Measurements from ENCODE around the gene GOLGA6C. TPM values are rescaled to one million over a fixed set of nuclear protein-coding genes. Genes with fewer than 3 reads are reported as not detected.

GOLGA6C gene
- total RNA-seq, 2 experiments from 2014 or later = not detected

Other genes with a start within 250 kb of the GOLGA6C start
- 10 to 100 TPM; 43.0 to 50.2 TPM for gene PPCDC, start 234.7 kb upstream of the GOLGA6C start, total RNA-seq
- gene C15orf39, start 56.5 kb upstream of the GOLGA6C start, total RNA-seq = 10 to 100 TPM; 65.0 to 69.2 TPM
- gene GOLGA6D, start 24.5 kb downstream of the GOLGA6C start, total RNA-seq = not detected
- gene COMMD4, start 77.7 kb downstream of the GOLGA6C start, total RNA-seq = 10 to 100 TPM; 87.8 to 91.0 TPM
- 1 to 10 TPM; 6.9 to 7.0 TPM for gene NEIL1, start 88.7 kb downstream of the GOLGA6C start, total RNA-seq
- 100 to 1,000 TPM; 174 to 196 TPM for gene MAN2C1, start 110.3 kb downstream of the GOLGA6C start, total RNA-seq
- 10 to 100 TPM; 95.8 to 96.1 TPM for gene SIN3A, start 193.4 kb downstream of the GOLGA6C start, total RNA-seq

All from activated CD4-positive, alpha-beta memory T cell treated with anti-CD3 and anti-CD28 coated beads, Interleukin-2, amount 10 ng/mL, durations not matched to agents 7 days and 5 days (primary cell).